HepG2 (cell line): ENCODE measurements around the gene RSL1D1. TPM values are rescaled to one million over a fixed set of nuclear protein-coding genes. Genes with fewer than 3 reads are reported as not detected.

Experiments used
- ATAC-seq: fragments of 200-7000 bp; cut with Tn5 transposase; 3 replicates; pipeline ENCODE4 v1.9.1; 2020; ENCODE audit warnings: mild to moderate bottlenecking, moderate library complexity
- BruUV-seq: library from RNA; stranded (reverse); fragments of 400-500 nt; replicated peaks from 2 replicates; lab custom pipeline; 2021; lab: Mats Ljungman, UMichigan
- CTCF ChIA-PET: fragments of 300-600 bp; formaldehyde crosslinking; extraction: SDS; loops from one replicate; lab custom pipeline; 2021; ENCODE audit warnings: low total read pairs, inconsistent platforms, low intra/inter-chr PET ratio; lab: Yijun Ruan, JAX
- POLR2A ChIA-PET: fragments of 350-600 bp; sonication (Branson Sonifier 250); formaldehyde crosslinking; loops from one replicate; lab custom pipeline; 2020; ENCODE audit warnings: antibody characterized with exemption, inconsistent platforms; lab: Yijun Ruan, JAX
- DNase-seq: peaks from one replicate; pipeline ENCODE4 v3.0.0-alpha.2; 2015; ENCODE audit warnings: low spot score
- FAIRE-seq: peaks from 3 replicates; lab custom pipeline; 2011; peaks lifted over from hg19 to GRCh38; lab: Jason Lieb, UNC
- H2AFZ ChIP-seq: one replicate; pipeline ENCODE4 v1.6.1; 2011; ENCODE audit warnings: low read length, inconsistent platforms
- H3K27ac ChIP-seq: fragments of 300-600 bp; 3 replicates; pipeline ENCODE4 v1.8.0; 2011; ENCODE audit warnings: mixed run types, mild to moderate bottlenecking, mixed read lengths, low read length, inconsistent platforms; ENCODE audit not compliant: insufficient read depth; ENCODE audit errors: extremely low read length
- H3K27me3 ChIP-seq, 2 experiments: fragments of 200-600 bp in 1 of 2; 2 replicates in 1 of 2; 3 replicates in 1 of 2; pipeline versions ENCODE4 v1.6.0 to v1.8.0; 2011; ENCODE audit warnings: low read length in 2 of 2, mild to moderate bottlenecking in 2 of 2, moderate library complexity in 2 of 2, inconsistent platforms in 1 of 2; ENCODE audit not compliant: insufficient read depth in 2 of 2, control insufficient read depth in 1 of 2
- H3K36me3 ChIP-seq, 2 experiments: fragments of 200-600 bp in 1 of 2; replicated peaks in 1 of 2; 2 replicates in 1 of 2; 3 replicates in 1 of 2; pipeline versions ENCODE4 v1.5.1 to v1.8.0; 2011; ENCODE audit warnings: low read length in 2 of 2, inconsistent platforms in 1 of 2; ENCODE audit not compliant: insufficient read depth in 2 of 2, control insufficient read depth in 1 of 2
- H3K4me1 ChIP-seq: 2 replicates; pipeline ENCODE4 v1.5.1; 2012; ENCODE audit warnings: low read length, inconsistent platforms; ENCODE audit not compliant: insufficient read depth
- H3K4me2 ChIP-seq: 2 replicates; pipeline ENCODE4 v1.6.0; 2011; ENCODE audit warnings: low read depth, low read length, inconsistent platforms
- H3K4me3 ChIP-seq, 3 experiments: fragments of 200-600 bp in 1 of 3; sonication (generic), shearing (Covaris generic) in 1 of 3; replicated peaks in 1 of 3; 2 replicates each; pipeline ENCODE4 v1.5.1; 2011 to 2016; ENCODE audit warnings: low read length in 3 of 3, inconsistent platforms in 2 of 3, low read depth in 2 of 3, mild to moderate bottlenecking in 2 of 3, control low read depth in 1 of 3, mixed read lengths in 1 of 3; ENCODE audit not compliant: insufficient read depth in 1 of 3
- H3K79me2 ChIP-seq: one replicate; pipeline ENCODE4 v1.6.1; 2011; ENCODE audit warnings: low read length, inconsistent platforms; ENCODE audit not compliant: insufficient read depth
- H3K9ac ChIP-seq: 2 replicates; pipeline ENCODE4 v1.6.0; 2011; ENCODE audit warnings: mild to moderate bottlenecking, low read depth, low read length, inconsistent platforms; ENCODE audit not compliant: insufficient read depth
- H3K9me3 ChIP-seq: 2 replicates; pipeline ENCODE4 v1.5.1; 2012; ENCODE audit warnings: mild to moderate bottlenecking, low read length
- H4K20me1 ChIP-seq: 2 replicates; pipeline ENCODE4 v1.6.0; 2011; ENCODE audit warnings: inconsistent platforms, mild to moderate bottlenecking, low read length, moderate library complexity; ENCODE audit not compliant: insufficient read depth
- MAFF ChIP-seq: IDR thresholded peaks from 2 replicates; pipeline ENCODE4 v1.6.1; 2011; ENCODE audit warnings: low read depth, low read length, improper control_type of control experiment
- PHF21A ChIP-seq: sonication (generic); formaldehyde crosslinking; IDR thresholded peaks from 2 replicates; pipeline ENCODE4 v1.5.0; 2020; ENCODE audit warnings: mild to moderate bottlenecking, missing genetic modification reagents
- SP1 ChIP-seq, 2 experiments: fragments of 450-650 bp in 1 of 2; sonication (generic) in 1 of 2; formaldehyde crosslinking in 1 of 2; IDR thresholded peaks; 2 replicates each; pipeline versions ENCODE4 v1.4.0 to v1.6.1; 2016 to 2020; ENCODE audit warnings: missing genetic modification reagents in 1 of 2
- ZBTB8A ChIP-seq: sonication (generic); formaldehyde crosslinking; IDR thresholded peaks from 2 replicates; pipeline ENCODE4 v1.4.0; 2020; ENCODE audit warnings: mild to moderate bottlenecking, low read depth, missing genetic modification reagents, borderline replicate concordance
- WGBS: methylation state at CpG from one replicate; pipeline ENCODE4 v1.1.6; 2017; ENCODE audit warnings: low lambda C conversion rate; 5-methylcytosine and 5-hydroxymethylcytosine counted together
- in situ Hi-C: cut with HindIII; loops from 2 replicates; pipeline ENCODE4 v1.10.0; 2017; ENCODE audit warnings: low pct_unique_long_range_greater_than_20kb; ENCODE audit not compliant: extremely low pct_ligation_motif_present
- intact Hi-C: fragments of 100-400 bp; cut with micrococcal nuclease; formaldehyde crosslinking; loops from one replicate; pipeline ENCODE4 v1.10.0; 2022; ENCODE audit not compliant: unreplicated experiment
- polyA plus RNA-seq, 8 experiments: library from polyadenylated mRNA; depleted of rRNA in 3 of 8; stranded (reverse) in 7 of 8; unstranded in 1 of 8; fragments of >200 nt; fragmentation: Illumina TruSeq in 4 of 8; extraction: Trizol in 4 of 8; gene quantifications; 2 replicates each; pipeline versions ENCODE4 v1.2.1 to v1.2.3, GENCODE V29; 2011 to 2016; ENCODE audit warnings: low read depth in 4 of 8, missing spikeins in 1 of 8, mixed read lengths in 1 of 8; ENCODE audit not compliant: insufficient read depth in 1 of 8
- total RNA-seq, 5 experiments: library from RNA; depleted of rRNA; stranded (reverse); fragments of >200 nt; fragmentation: Illumina TruSeq; extraction: Trizol; gene quantifications; 2 replicates each; pipeline ENCODE4 v1.2.3, GENCODE V29; 2016; ENCODE audit warnings: low read depth in 1 of 5
- TF ChIP-seq, protein P1 (sequence below): sonication (generic); formaldehyde crosslinking; conservative IDR thresholded peaks from 2 replicates; pipeline ENCODE4 v1.4.0; 2020; ENCODE audit warnings: missing genetic modification reagents
- TF ChIP-seq, protein P2 (sequence below): sonication (generic); formaldehyde crosslinking; IDR thresholded peaks from 2 replicates; pipeline ENCODE4 v1.8.0; 2022; ENCODE audit warnings: mild to moderate bottlenecking, missing genetic modification reagents
- TF ChIP-seq, protein P3 (sequence below), 2 experiments: fragments of 450-650 bp in 1 of 2; sonication (generic) in 1 of 2; formaldehyde crosslinking; IDR thresholded peaks; 2 replicates each; pipeline versions ENCODE4 v1.5.0 to v1.8.0; 2020 to 2022; ENCODE audit warnings: mild to moderate bottlenecking in 1 of 2, missing genetic modification reagents in 1 of 2

The RSL1D1 gene
- total and polyA plus RNA-seq, 2 of the 13 experiments (the other 11 are each of a cell fraction or from before 2014, with no cell fraction given), result 187 to 343 TPM

DNA sequence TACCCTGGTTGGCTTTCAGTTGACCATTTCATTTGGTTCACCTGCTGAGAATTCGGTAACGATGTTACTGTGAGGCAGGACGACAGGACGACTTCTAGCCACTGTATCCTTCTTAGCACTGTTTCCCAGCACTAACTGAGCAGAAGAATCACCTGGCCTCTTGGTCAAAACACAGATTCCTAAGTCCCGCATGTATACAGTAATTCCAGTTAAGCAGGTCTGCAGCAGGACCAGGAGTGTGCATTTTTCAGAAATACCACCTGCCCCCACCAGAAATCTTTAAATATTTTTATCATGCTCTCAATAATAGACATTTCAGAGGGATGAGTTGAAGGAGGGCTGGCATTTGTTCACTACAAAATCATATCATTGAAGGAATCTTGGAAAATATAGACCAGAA lies 22.6 kb downstream of the RSL1D1 start:
- no peak for TF ChIP-seq PHF21A (CRISPR knock-in tag)
- TF ChIP-seq, protein P1, sequence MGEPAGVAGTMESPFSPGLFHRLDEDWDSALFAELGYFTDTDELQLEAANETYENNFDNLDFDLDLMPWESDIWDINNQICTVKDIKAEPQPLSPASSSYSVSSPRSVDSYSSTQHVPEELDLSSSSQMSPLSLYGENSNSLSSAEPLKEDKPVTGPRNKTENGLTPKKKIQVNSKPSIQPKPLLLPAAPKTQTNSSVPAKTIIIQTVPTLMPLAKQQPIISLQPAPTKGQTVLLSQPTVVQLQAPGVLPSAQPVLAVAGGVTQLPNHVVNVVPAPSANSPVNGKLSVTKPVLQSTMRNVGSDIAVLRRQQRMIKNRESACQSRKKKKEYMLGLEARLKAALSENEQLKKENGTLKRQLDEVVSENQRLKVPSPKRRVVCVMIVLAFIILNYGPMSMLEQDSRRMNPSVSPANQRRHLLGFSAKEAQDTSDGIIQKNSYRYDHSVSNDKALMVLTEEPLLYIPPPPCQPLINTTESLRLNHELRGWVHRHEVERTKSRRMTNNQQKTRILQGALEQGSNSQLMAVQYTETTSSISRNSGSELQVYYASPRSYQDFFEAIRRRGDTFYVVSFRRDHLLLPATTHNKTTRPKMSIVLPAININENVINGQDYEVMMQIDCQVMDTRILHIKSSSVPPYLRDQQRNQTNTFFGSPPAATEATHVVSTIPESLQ (CRISPR knock-in tag), result no peak
- TF ChIP-seq, protein P2, sequence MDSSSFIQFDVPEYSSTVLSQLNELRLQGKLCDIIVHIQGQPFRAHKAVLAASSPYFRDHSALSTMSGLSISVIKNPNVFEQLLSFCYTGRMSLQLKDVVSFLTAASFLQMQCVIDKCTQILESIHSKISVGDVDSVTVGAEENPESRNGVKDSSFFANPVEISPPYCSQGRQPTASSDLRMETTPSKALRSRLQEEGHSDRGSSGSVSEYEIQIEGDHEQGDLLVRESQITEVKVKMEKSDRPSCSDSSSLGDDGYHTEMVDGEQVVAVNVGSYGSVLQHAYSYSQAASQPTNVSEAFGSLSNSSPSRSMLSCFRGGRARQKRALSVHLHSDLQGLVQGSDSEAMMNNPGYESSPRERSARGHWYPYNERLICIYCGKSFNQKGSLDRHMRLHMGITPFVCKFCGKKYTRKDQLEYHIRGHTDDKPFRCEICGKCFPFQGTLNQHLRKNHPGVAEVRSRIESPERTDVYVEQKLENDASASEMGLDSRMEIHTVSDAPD (CRISPR knock-in tag), result no peak
- TF ChIP-seq, protein P3, sequence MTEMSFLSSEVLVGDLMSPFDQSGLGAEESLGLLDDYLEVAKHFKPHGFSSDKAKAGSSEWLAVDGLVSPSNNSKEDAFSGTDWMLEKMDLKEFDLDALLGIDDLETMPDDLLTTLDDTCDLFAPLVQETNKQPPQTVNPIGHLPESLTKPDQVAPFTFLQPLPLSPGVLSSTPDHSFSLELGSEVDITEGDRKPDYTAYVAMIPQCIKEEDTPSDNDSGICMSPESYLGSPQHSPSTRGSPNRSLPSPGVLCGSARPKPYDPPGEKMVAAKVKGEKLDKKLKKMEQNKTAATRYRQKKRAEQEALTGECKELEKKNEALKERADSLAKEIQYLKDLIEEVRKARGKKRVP (CRISPR knock-in tag; IDR thresholded peaks at IDR 0.05), result no peak
- no peak for TF ChIP-seq ZBTB8A
- no peak for TF ChIP-seq SP1 (IDR thresholded peaks at IDR 0.05)
- no peak for TF ChIP-seq SP1 (CRISPR knock-in tag; IDR thresholded peaks at IDR 0.05)
- TF ChIP-seq MAFF, result no peak
- H2AFZ ChIP-seq, result no peak overlapping the region
- intact Hi-C loops (loop anchor here (2.0 kb wide), 1 partner anchor 20 kb away; no protein-coding TSS in a partner anchor), in situ Hi-C loops (no loop called here)
- H3K4me2 ChIP-seq, result no peak overlapping the region
- H4K20me1 ChIP-seq, result no peaks in the 10 kb centered on the region
- no peaks in the 10 kb centered on the region for H3K36me3 ChIP-seq
- H3K4me1 ChIP-seq, result peaks cover 24% of the 10 kb centered on the region
- H3K79me2 ChIP-seq, result no peaks in the 10 kb centered on the region
- H3K4me3 ChIP-seq, result no peak overlapping the region
- DNase-seq, result no peak
- FAIRE-seq, result no peak
- ChIA-PET POLR2A (interaction anchor here (1.0 kb wide), 1 partner anchor 80 kb away, joined by 3 read pairs; no protein-coding TSS in a partner anchor), CTCF (no interaction called here)
- no peak overlapping the region for H3K9ac ChIP-seq
- no peak for ATAC-seq
- WGBS, result 54% methylated on average over 5 of the region's 5 CpGs
- no peaks in the 10 kb centered on the region for H3K27me3 ChIP-seq
- no peak overlapping the region for H3K27ac ChIP-seq
- no peaks in the 10 kb centered on the region for H3K9me3 ChIP-seq
- no TSS peak for BruUV-seq
